K562 (cell line): ENCODE results near the gene ADAP1. TPM values are rescaled to one million over a fixed set of nuclear protein-coding genes. Genes with fewer than 3 reads are reported as not detected.
A peak's percentile ranks its signal among the peaks of the same experiment; 100 is the strongest.

Source experiments
- MCM7 ChIP-seq, 2 experiments: fragments of 450-650 bp; IDR thresholded peaks; 2 replicates each; pipeline ENCODE4 v1.6.1; 2016 to 2018
- POU5F1 ChIP-seq: fragments of 150-350 bp; IDR thresholded peaks from 2 replicates; pipeline ENCODE4 v1.6.1; 2014; ENCODE audit warnings: borderline replicate concordance, low read length, low read depth, mild to moderate bottlenecking; ENCODE audit not compliant: partially characterized antibody
- polyA plus RNA-seq, 8 experiments: library from polyadenylated mRNA; depleted of rRNA in 4 of 8; stranded (reverse) in 5 of 8; unstranded in 3 of 8; fragments of >200 nt; fragmentation: Nextera tagmentation in 2 of 8; fragmentation: Illumina TruSeq in 1 of 8; extraction: Ambion mirVana in 2 of 8; extraction: Trizol in 1 of 8; gene quantifications; 2 replicates each; pipeline versions ENCODE4 v1.2.1 to v1.2.3, GENCODE V29; 2011 to 2014; ENCODE audit warnings: inconsistent platforms in 1 of 8, missing spikeins in 1 of 8
- total RNA-seq, 7 experiments: library from RNA; depleted of rRNA in 6 of 7; stranded (reverse); fragments of >200 nt in 6 of 7; fragmentation: Illumina TruSeq in 2 of 7; extraction: Trizol in 2 of 7; gene quantifications; 2 replicates each; pipeline versions ENCODE4 v1.2.1 to v1.2.3, GENCODE V29; 2011 to 2021; ENCODE audit warnings: low replicate concordance in 1 of 7
- TF ChIP-seq, protein P1 (sequence below), 2 experiments: IDR thresholded peaks in 1 of 2; conservative IDR thresholded peaks in 1 of 2; 2 replicates each; pipeline ENCODE4 v1.6.1; 2016; ENCODE audit warnings: low read depth in 2 of 2, mild to moderate bottlenecking in 1 of 2, missing compliant biosample characterization in 1 of 2, missing genetic modification characterization in 1 of 2, moderate library complexity in 1 of 2
- TF ChIP-seq, protein P2 (sequence below), 2 experiments: fragments of 450-650 bp in 1 of 2; IDR thresholded peaks; 2 replicates each; pipeline ENCODE4 v1.6.1; 2011 to 2017; ENCODE audit warnings: low read depth in 2 of 2, antibody characterized with exemption in 1 of 2, borderline replicate concordance in 1 of 2, low read length in 1 of 2, mild to moderate bottlenecking in 1 of 2, mixed read lengths in 1 of 2; ENCODE audit not compliant: control insufficient read depth in 1 of 2

ADAP1 gene
- total and polyA plus RNA-seq, 9 of the 15 experiments (the other 6 are each of a cell fraction or from before 2014, with no cell fraction given): 0.27 to 1.4 (median 0.52) TPM; not detected in 3

DNA sequence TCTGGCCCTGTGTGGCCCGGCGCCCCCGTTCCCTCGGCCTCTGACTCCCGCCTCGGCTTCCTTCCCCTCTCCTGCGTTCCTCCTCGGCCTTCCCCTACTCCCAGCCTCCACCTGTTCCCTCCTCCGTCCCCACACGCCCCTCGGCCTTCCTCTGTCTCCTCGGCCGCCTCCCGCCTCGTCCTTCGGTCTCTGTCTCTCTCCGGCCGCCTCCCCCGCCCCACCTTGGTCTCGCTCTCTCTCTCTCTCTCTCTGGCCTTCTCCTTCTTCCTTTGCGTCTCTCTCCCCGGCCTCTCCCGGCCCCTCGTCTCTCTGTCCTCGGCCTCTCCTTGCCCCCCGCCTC lies 77.5 kb downstream of the ADAP1 start (continued):
- TF ChIP-seq, protein P1, sequence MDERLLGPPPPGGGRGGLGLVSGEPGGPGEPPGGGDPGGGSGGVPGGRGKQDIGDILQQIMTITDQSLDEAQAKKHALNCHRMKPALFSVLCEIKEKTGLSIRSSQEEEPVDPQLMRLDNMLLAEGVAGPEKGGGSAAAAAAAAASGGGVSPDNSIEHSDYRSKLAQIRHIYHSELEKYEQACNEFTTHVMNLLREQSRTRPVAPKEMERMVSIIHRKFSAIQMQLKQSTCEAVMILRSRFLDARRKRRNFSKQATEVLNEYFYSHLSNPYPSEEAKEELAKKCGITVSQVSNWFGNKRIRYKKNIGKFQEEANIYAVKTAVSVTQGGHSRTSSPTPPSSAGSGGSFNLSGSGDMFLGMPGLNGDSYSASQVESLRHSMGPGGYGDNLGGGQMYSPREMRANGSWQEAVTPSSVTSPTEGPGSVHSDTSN (CRISPR knock-in tag; IDR thresholded peaks at IDR 0.05; ENCODE audit: low read depth): no peak
- TF ChIP-seq, protein P1 (tag; conservative IDR thresholded peaks at IDR 0.05; ENCODE audit: low read depth): no peak
- TF ChIP-seq MCM7 (IDR thresholded peaks at IDR 0.05) (no peak), POU5F1 (no peak)
- TF ChIP-seq, protein P2, sequence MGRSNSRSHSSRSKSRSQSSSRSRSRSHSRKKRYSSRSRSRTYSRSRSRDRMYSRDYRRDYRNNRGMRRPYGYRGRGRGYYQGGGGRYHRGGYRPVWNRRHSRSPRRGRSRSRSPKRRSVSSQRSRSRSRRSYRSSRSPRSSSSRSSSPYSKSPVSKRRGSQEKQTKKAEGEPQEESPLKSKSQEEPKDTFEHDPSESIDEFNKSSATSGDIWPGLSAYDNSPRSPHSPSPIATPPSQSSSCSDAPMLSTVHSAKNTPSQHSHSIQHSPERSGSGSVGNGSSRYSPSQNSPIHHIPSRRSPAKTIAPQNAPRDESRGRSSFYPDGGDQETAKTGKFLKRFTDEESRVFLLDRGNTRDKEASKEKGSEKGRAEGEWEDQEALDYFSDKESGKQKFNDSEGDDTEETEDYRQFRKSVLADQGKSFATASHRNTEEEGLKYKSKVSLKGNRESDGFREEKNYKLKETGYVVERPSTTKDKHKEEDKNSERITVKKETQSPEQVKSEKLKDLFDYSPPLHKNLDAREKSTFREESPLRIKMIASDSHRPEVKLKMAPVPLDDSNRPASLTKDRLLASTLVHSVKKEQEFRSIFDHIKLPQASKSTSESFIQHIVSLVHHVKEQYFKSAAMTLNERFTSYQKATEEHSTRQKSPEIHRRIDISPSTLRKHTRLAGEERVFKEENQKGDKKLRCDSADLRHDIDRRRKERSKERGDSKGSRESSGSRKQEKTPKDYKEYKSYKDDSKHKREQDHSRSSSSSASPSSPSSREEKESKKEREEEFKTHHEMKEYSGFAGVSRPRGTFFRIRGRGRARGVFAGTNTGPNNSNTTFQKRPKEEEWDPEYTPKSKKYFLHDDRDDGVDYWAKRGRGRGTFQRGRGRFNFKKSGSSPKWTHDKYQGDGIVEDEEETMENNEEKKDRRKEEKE (IDR thresholded peaks at IDR 0.05; ENCODE audit: borderline replicate concordance in 1 of 2, control insufficient read depth in 1 of 2, low read depth in 2 of 2, low read length in 1 of 2): 0 out of 4 replicates have a peak, but pooled peaks of 1 of the 2 experiments have one; percentile 57
